Mesothelial cell of epicardium (in vitro differentiated cells): Measurements from ENCODE around the gene GPATCH2L. TPM values are rescaled to one million over a fixed set of nuclear protein-coding genes. Genes with fewer than 3 reads are reported as not detected.

Experiments used
- DNase-seq, 2 experiments: peaks; one replicate each; pipeline ENCODE4 v3.0.0; 2021; ENCODE audit warnings: low spot score in 2 of 2; ENCODE audit not compliant: unreplicated experiment in 2 of 2
- H3K27ac Mint-ChIP-seq: 2 replicates; pipeline ENCODE4 v1.8.0; 2021; ENCODE audit warnings: mixed read lengths
- H3K27me3 Mint-ChIP-seq: 2 replicates; pipeline ENCODE4 v1.8.0; 2021; ENCODE audit warnings: low read depth, mixed read lengths
- H3K36me3 Mint-ChIP-seq: 2 replicates; pipeline ENCODE4 v1.8.0; 2021; ENCODE audit warnings: mixed read lengths
- H3K4me1 Mint-ChIP-seq: 2 replicates; pipeline ENCODE4 v1.8.0; 2021; ENCODE audit warnings: mixed read lengths
- H3K4me3 Mint-ChIP-seq: 2 replicates; pipeline ENCODE4 v1.8.0; 2021; ENCODE audit warnings: mild to moderate bottlenecking, moderate library complexity, mixed read lengths
- H3K9me3 Mint-ChIP-seq: 2 replicates; pipeline ENCODE4 v1.8.0; 2021; ENCODE audit warnings: mixed read lengths
- total RNA-seq: library from RNA; stranded (reverse); gene quantifications from 3 replicates; pipeline ENCODE4 v1.2.1, GENCODE V29; 2021
- TF ChIP-seq, protein P1 (sequence below): fragments of 200-600 bp; sonication (generic); IDR thresholded peaks from one replicate; pipeline ENCODE4 v1.5.0; 2021; ENCODE audit warnings: antibody characterized with exemption; ENCODE audit not compliant: unreplicated experiment

The GPATCH2L gene
- total RNA-seq, 1 donor from 2014 or later = 83.1 TPM

DNA sequence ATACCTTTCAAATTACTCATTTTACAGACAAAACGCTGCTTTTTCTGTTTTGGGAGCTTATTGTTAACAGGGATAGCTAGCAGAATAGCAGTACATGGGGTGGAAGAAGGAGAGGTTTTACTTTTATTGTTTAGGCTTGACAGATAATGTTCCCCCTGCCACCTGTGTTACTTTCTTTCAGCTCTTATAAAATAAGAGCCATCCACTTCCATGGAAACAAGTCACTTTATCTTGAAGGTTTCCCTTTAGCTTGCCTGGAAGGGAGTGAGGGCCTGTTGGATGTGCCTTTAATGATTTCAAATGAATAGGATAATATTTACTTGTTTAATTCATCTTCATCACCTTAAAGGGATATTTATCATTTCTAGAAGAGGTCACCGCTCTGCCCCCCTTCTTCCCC lies 23.3 kb downstream of the GPATCH2L start:
- no peak for DNase-seq
- Mint-ChIP-seq H3K4me1 (no peaks in the 10 kb centered on the region), H3K9me3 (no peaks in the 10 kb centered on the region), H3K27me3 (no peaks in the 10 kb centered on the region), H3K27ac (no peak overlapping the region), H3K4me3 (no peak overlapping the region), H3K36me3 (peaks cover 47% of the 10 kb centered on the region)
- TF ChIP-seq, protein P1, sequence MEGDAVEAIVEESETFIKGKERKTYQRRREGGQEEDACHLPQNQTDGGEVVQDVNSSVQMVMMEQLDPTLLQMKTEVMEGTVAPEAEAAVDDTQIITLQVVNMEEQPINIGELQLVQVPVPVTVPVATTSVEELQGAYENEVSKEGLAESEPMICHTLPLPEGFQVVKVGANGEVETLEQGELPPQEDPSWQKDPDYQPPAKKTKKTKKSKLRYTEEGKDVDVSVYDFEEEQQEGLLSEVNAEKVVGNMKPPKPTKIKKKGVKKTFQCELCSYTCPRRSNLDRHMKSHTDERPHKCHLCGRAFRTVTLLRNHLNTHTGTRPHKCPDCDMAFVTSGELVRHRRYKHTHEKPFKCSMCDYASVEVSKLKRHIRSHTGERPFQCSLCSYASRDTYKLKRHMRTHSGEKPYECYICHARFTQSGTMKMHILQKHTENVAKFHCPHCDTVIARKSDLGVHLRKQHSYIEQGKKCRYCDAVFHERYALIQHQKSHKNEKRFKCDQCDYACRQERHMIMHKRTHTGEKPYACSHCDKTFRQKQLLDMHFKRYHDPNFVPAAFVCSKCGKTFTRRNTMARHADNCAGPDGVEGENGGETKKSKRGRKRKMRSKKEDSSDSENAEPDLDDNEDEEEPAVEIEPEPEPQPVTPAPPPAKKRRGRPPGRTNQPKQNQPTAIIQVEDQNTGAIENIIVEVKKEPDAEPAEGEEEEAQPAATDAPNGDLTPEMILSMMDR = no peak

DNA sequence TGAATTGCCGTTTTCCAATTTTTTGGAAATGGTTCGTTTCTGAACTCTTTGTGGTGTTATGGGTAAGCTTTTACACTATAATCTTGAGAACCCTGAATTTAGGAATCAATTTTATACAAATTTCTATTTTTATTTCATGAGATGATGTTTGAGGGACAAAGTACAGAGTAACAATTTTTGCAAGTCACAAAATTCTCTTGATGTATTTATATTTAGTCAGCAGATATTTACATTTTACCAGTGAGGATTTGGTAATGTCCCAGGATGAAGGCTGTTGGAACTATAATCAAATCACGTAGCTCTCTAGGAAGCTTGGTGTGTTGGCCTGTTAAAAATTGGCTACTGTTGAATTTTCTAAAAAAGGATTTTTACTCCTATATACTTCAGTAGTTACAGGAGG lies 24.2 kb downstream of the GPATCH2L start:
- Mint-ChIP-seq H3K27me3 (no peaks in the 10 kb centered on the region), H3K27ac (no peak overlapping the region), H3K4me1 (no peaks in the 10 kb centered on the region), H3K4me3 (no peak overlapping the region), H3K36me3 (peaks cover 49% of the 10 kb centered on the region), H3K9me3 (no peaks in the 10 kb centered on the region)
- TF ChIP-seq, protein P1 = no peak
- DNase-seq = no peak

DNA sequence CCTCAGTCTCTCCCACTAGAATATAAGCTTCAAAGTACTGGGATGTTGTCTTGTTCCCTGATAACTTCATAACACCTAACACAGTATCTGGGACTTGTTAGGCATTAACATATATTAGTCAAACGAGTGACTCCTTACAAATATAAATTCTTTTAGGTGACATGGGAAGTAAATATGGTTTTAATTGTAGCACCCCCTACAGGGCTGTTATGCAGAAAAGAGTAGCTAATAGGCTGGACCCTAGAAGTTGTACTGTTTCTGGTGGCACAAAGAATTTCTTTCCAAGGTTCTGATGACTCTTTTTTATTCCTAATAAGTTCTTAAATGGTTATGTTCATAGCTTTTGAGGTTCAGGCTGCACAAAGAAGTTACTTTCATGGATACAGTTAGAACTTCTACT lies 29.8 kb downstream of the GPATCH2L start:
- peaks cover 50% of the 10 kb centered on the region for H3K36me3 Mint-ChIP-seq

DNA sequence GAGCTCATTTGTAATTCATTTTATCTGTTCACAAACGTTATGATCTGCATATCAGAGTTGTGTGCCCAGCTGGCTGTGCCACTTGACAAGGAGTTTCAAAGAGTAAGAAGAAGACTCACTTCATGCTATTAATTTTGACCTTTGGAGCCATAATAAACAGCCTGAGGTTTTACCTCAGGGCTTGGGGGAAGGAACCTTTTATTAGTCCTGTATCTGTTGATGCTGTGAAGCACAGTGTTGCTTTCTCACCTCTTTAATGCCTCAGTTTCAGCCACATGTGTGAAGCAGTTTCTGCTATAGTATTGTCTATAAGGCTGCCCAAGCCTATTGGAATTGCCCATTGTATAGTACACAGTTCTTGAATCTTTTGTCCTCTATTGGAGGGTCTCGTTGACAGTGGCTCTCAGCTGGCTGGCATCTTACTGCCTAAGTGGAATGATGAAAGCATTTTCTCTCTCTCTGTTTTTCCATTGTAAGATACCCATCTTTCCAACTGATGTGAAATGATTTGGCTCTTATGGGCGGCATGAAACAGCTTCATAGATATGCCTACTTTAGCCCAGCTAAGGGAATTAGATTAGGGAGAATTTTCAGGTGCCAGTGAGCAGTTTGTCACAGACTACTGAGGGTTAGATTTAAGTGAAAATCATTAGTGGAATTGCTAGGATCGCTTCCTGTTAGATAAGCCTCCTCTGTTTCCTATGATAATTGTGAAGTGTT lies 34.7 kb downstream of the GPATCH2L start:
- H3K9me3 Mint-ChIP-seq = peaks cover 4% of the 10 kb centered on the region
- DNase-seq = no peak
- peaks cover 33% of the 10 kb centered on the region for H3K36me3 Mint-ChIP-seq
- no peak overlapping the region for H3K4me3 Mint-ChIP-seq
- H3K27ac Mint-ChIP-seq = no peak overlapping the region
- H3K27me3 Mint-ChIP-seq = no peaks in the 10 kb centered on the region
- TF ChIP-seq, protein P1 = no peak
- H3K4me1 Mint-ChIP-seq = peaks cover 3% of the 10 kb centered on the region

More for the DNA sequence above, 29.8 kb downstream of the GPATCH2L start:
- H3K27me3 Mint-ChIP-seq = no peaks in the 10 kb centered on the region
- DNase-seq = no peak
- H3K4me3 Mint-ChIP-seq = no peak overlapping the region
- TF ChIP-seq, protein P1 = no peak
- H3K27ac Mint-ChIP-seq = no peak overlapping the region
- no peaks in the 10 kb centered on the region for H3K4me1 Mint-ChIP-seq
- H3K9me3 Mint-ChIP-seq = no peaks in the 10 kb centered on the region

DNA sequence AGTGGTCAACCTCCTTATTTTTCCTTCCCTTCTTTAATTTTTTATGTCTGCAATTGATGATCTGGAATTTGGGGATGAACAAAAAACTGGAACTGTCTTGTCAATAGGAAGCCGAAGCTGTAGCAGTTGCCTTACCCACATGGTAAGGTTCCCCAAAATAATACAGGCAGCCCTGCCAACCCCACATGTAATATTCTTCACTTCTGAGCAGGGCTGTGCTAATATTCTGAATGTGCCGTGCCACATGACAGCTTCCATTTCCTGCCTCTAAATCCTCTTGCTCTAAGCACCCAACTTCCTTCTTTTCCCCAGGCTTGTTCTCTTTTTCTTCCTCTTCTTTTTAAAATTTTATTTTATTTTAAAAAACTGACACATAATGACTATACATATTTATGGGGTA lies 39.6 kb downstream of the GPATCH2L start:
- Mint-ChIP-seq H3K36me3 (peaks cover 25% of the 10 kb centered on the region), H3K27me3 (no peaks in the 10 kb centered on the region), H3K4me3 (no peak overlapping the region), H3K27ac (no peak overlapping the region), H3K9me3 (peaks cover 4% of the 10 kb centered on the region), H3K4me1 (peaks cover 12% of the 10 kb centered on the region)
- TF ChIP-seq, protein P1 = no peak
- DNase-seq = no peak

DNA sequence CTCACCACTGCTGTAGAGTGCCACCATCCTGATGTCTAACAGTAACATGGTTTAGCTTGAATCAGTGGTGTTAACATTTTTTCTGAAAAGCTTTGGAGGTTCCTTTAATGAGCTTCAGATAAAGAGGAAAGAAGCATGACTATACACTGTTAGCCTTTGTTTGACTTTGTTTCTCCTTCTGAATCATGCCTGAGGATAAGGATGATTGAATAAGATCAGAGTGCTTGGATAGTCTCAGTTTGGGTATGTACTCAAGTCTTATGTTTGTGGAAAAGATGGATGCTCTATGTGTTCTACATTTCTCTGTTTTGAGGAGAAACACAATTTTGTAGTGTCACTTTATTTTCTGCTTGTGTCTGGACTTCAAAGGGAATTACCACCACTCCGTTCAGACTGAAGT lies 42.0 kb downstream of the GPATCH2L start:
- H3K27me3 Mint-ChIP-seq = no peaks in the 10 kb centered on the region
- no peak overlapping the region for H3K4me3 Mint-ChIP-seq
- H3K4me1 Mint-ChIP-seq = peaks cover 12% of the 10 kb centered on the region
- TF ChIP-seq, protein P1 = no peak
- no peak for DNase-seq
- H3K9me3 Mint-ChIP-seq = no peaks in the 10 kb centered on the region
- H3K36me3 Mint-ChIP-seq = peaks cover 29% of the 10 kb centered on the region
- H3K27ac Mint-ChIP-seq = no peak overlapping the region
